ENCODE results near the gene RASA1.

RASA1 gene

GRCh38 chr5:87367243-87367642, 99.6 kb downstream of the RASA1 start:
- DNase-seq: no peak

- DNase-seq: no peak
Measured at GRCh38 chr5:87368601-87369000, 100.9 kb downstream of the RASA1 start.

GRCh38 chr5:87369431-87369830, 101.7 kb downstream of the RASA1 start:
- DNase-seq: no peak

- DNase-seq: no peak
Measured at GRCh38 chr5:87372705-87373104, 105.0 kb downstream of the RASA1 start.

GRCh38 chr5:87382224-87382623, 114.5 kb downstream of the RASA1 start:
- DNase-seq: no peak

GRCh38 chr5:87383216-87383615, 115.5 kb downstream of the RASA1 start:
- no peak for DNase-seq

- no peak for DNase-seq
Measured at GRCh38 chr5:87385802-87386201, 118.1 kb downstream of the RASA1 start.

- DNase-seq: no peak
Measured at GRCh38 chr5:87388129-87388528, 120.4 kb downstream of the RASA1 start.

GRCh38 chr5:87389296-87390034, 121.8 kb downstream of the RASA1 start:
- no peak for DNase-seq

- DNase-seq: no peak
Measured at GRCh38 chr5:87390075-87390474, 122.4 kb downstream of the RASA1 start.

GRCh38 chr5:87390576-87391199, 123.0 kb downstream of the RASA1 start:
- no peak for DNase-seq

GRCh38 chr5:87392170-87392569, 124.5 kb downstream of the RASA1 start:
- DNase-seq: no peak

GRCh38 chr5:87392801-87393200, 125.1 kb downstream of the RASA1 start:
- no peak for DNase-seq

- DNase-seq: no peak
Measured at GRCh38 chr5:87393331-87393730, 125.6 kb downstream of the RASA1 start.

GRCh38 chr5:87394411-87395165, 126.9 kb downstream of the RASA1 start:
- no peak for DNase-seq

GRCh38 chr5:87398981-87399614, 131.4 kb downstream of the RASA1 start:
- DNase-seq: no peak

- no peak for DNase-seq
Measured at GRCh38 chr5:87399720-87400119, 132.0 kb downstream of the RASA1 start.

GRCh38 chr5:87400305-87400899, 132.7 kb downstream of the RASA1 start:
- no peak for DNase-seq

GRCh38 chr5:87401626-87402025, 133.9 kb downstream of the RASA1 start:
- DNase-seq: no peak

- no peak for DNase-seq
Measured at GRCh38 chr5:87403409-87403808, 135.7 kb downstream of the RASA1 start.

GRCh38 chr5:87403899-87404298, 136.2 kb downstream of the RASA1 start:
- no peak for DNase-seq

GRCh38 chr5:87404359-87404758, 136.7 kb downstream of the RASA1 start:
- DNase-seq: no peak
